H9 (cell line): ENCODE data around the gene STAMBP. TPM values are rescaled to one million over a fixed set of nuclear protein-coding genes. Genes with fewer than 3 reads are reported as not detected.

Source experiments
- DNase-seq: peaks from one replicate; pipeline ENCODE4 v3.0.0-alpha.2; 2017
- H2AFZ ChIP-seq: one replicate; pipeline ENCODE4 v1.6.1; 2013; ENCODE audit warnings: mild to moderate bottlenecking, low read length, control low read depth, moderate library complexity
- H2AK5ac ChIP-seq: 2 replicates; pipeline ENCODE4 v1.6.1; 2013; ENCODE audit warnings: low read length, control low read depth, mixed read lengths; ENCODE audit not compliant: insufficient read length
- H2BK120ac ChIP-seq: one replicate; pipeline ENCODE4 v1.6.1; 2013; ENCODE audit warnings: low read depth, mild to moderate bottlenecking, low read length, control low read depth, inconsistent platforms; ENCODE audit not compliant: poor library complexity, severe bottlenecking
- H2BK12ac ChIP-seq: 2 replicates; pipeline ENCODE4 v1.6.1; 2013; ENCODE audit warnings: low read length, control low read depth, mixed read lengths, low read depth; ENCODE audit not compliant: insufficient read length
- H2BK15ac ChIP-seq: 2 replicates; pipeline ENCODE4 v1.6.1; 2013; ENCODE audit warnings: low read depth, low read length, control low read depth
- H2BK20ac ChIP-seq: one replicate; pipeline ENCODE4 v1.6.1; 2013; ENCODE audit warnings: low read depth, mild to moderate bottlenecking, low read length, control low read depth, inconsistent platforms; ENCODE audit not compliant: poor library complexity, severe bottlenecking
- H2BK5ac ChIP-seq: 2 replicates; pipeline ENCODE4 v1.6.1; 2013; ENCODE audit warnings: low read length, control low read depth, mixed read lengths; ENCODE audit not compliant: insufficient read length
- H3K14ac ChIP-seq: 2 replicates; pipeline ENCODE4 v1.6.1; 2013; ENCODE audit warnings: low read length, control low read depth; ENCODE audit not compliant: insufficient read depth
- H3K18ac ChIP-seq: 2 replicates; pipeline ENCODE4 v1.6.1; 2013; ENCODE audit warnings: low read depth, mild to moderate bottlenecking, mixed read lengths, low read length, control low read depth; ENCODE audit not compliant: insufficient read length
- H3K23ac ChIP-seq: 2 replicates; pipeline ENCODE4 v1.6.1; 2013; ENCODE audit warnings: low read length, control low read depth, mixed read lengths, low read depth; ENCODE audit not compliant: insufficient read length
- H3K23me2 ChIP-seq: 2 replicates; pipeline ENCODE4 v1.6.1; 2013; ENCODE audit warnings: low read depth, mild to moderate bottlenecking, mixed read lengths, low read length, control low read depth; ENCODE audit not compliant: insufficient read length, poor library complexity, severe bottlenecking
- H3K27ac ChIP-seq: 2 replicates; pipeline ENCODE4 v1.5.1; 2013; ENCODE audit warnings: low read length, control low read depth, mixed read lengths, low read depth; ENCODE audit not compliant: insufficient read length
- H3K27me3 ChIP-seq: 2 replicates; pipeline ENCODE4 v1.6.1; 2013; ENCODE audit warnings: low read length, control low read depth, inconsistent platforms; ENCODE audit not compliant: insufficient read depth
- H3K4ac ChIP-seq: 2 replicates; pipeline ENCODE4 v1.6.1; 2013; ENCODE audit warnings: low read depth, mild to moderate bottlenecking, control low read depth, inconsistent platforms, low read length, moderate library complexity
- H3K4me1 ChIP-seq: 2 replicates; pipeline ENCODE4 v1.6.1; 2013; ENCODE audit warnings: low read length, control low read depth, inconsistent platforms; ENCODE audit not compliant: insufficient read depth
- H3K4me2 ChIP-seq: 2 replicates; pipeline ENCODE4 v1.6.1; 2013; ENCODE audit warnings: low read length, control low read depth, mixed read lengths; ENCODE audit not compliant: insufficient read length, insufficient read depth
- H3K56ac ChIP-seq: 2 replicates; pipeline ENCODE4 v1.6.1; 2013; ENCODE audit warnings: low read depth, mild to moderate bottlenecking, mixed read lengths, low read length, control low read depth; ENCODE audit not compliant: insufficient read length
- H3K79me1 ChIP-seq: 2 replicates; pipeline ENCODE4 v1.6.1; 2013; ENCODE audit warnings: low read depth, mild to moderate bottlenecking, moderate library complexity, low read length, control low read depth, inconsistent platforms; ENCODE audit not compliant: insufficient read depth, poor library complexity, severe bottlenecking
- H3K79me2 ChIP-seq: 2 replicates; pipeline ENCODE4 v1.6.1; 2013; ENCODE audit warnings: low read length, control low read depth, inconsistent platforms; ENCODE audit not compliant: insufficient read depth
- H3K9ac ChIP-seq: 2 replicates; pipeline ENCODE4 v1.6.1; 2013; ENCODE audit warnings: low read length, control low read depth, mixed read lengths; ENCODE audit not compliant: insufficient read length; ENCODE audit errors: extremely low read depth
- H3K9me3 ChIP-seq: one replicate; pipeline ENCODE4 v1.6.1; 2013; ENCODE audit warnings: low read depth, low read length, inconsistent platforms; ENCODE audit not compliant: control insufficient read depth
- H3T11ph ChIP-seq: one replicate; pipeline ENCODE4 v1.6.1; 2013; ENCODE audit warnings: mild to moderate bottlenecking, low read length, control low read depth, inconsistent platforms
- H4K20me1 ChIP-seq: one replicate; pipeline ENCODE4 v1.6.1; 2013; ENCODE audit not compliant: control insufficient read depth, insufficient read length, insufficient read depth
- H4K5ac ChIP-seq: 2 replicates; pipeline ENCODE4 v1.6.1; 2013; ENCODE audit warnings: low read depth, mild to moderate bottlenecking, mixed read lengths, low read length, control low read depth; ENCODE audit not compliant: insufficient read length
- H4K8ac ChIP-seq: replicated peaks from 2 replicates; pipeline ENCODE4 v1.6.1; 2013; ENCODE audit warnings: low read length, control low read depth, mixed read lengths, low read depth; ENCODE audit not compliant: insufficient read length
- H4K91ac ChIP-seq: 2 replicates; pipeline ENCODE4 v1.6.1; 2013; ENCODE audit warnings: low read depth, mild to moderate bottlenecking, moderate library complexity, mixed read lengths, low read length, control low read depth; ENCODE audit not compliant: insufficient read length
- H3K27ac Mint-ChIP-seq, 3 experiments: 2 replicates in 2 of 3; 3 replicates in 1 of 3; pipeline ENCODE4 v1.8.0; 2020 to 2021; ENCODE audit warnings: mixed read lengths in 3 of 3, mild to moderate bottlenecking in 1 of 3, moderate library complexity in 1 of 3
- H3K27me3 Mint-ChIP-seq: 2 replicates; pipeline ENCODE4 v1.8.0; 2021; ENCODE audit warnings: low read depth, mild to moderate bottlenecking, moderate library complexity, mixed read lengths
- H3K36me3 Mint-ChIP-seq, 3 experiments: 2 replicates in 2 of 3; 3 replicates in 1 of 3; pipeline ENCODE4 v1.8.0; 2020 to 2021; ENCODE audit warnings: low read depth in 3 of 3, mixed read lengths in 3 of 3; ENCODE audit not compliant: insufficient read depth in 1 of 3
- H3K4me1 Mint-ChIP-seq, 2 experiments: 2 replicates each; pipeline ENCODE4 v1.8.0; 2020; ENCODE audit warnings: mixed read lengths in 2 of 2
- H3K4me3 Mint-ChIP-seq, 2 experiments: 2 replicates in 1 of 2; 3 replicates in 1 of 2; pipeline ENCODE4 v1.8.0; 2020 to 2021; ENCODE audit warnings: mild to moderate bottlenecking in 2 of 2, mixed read lengths in 2 of 2, moderate library complexity in 1 of 2
- H3K9me3 Mint-ChIP-seq, 2 experiments: 2 replicates in 1 of 2; 3 replicates in 1 of 2; pipeline ENCODE4 v1.8.0; 2020; ENCODE audit warnings: mild to moderate bottlenecking in 2 of 2, mixed read lengths in 2 of 2, moderate library complexity in 1 of 2
- CTCF ChIP-seq: fragments of 200-600 bp; sonication (generic); conservative IDR thresholded peaks from 3 replicates; pipeline ENCODE4 v1.8.0; 2021; ENCODE audit warnings: antibody characterized with exemption, mild to moderate bottlenecking
- WGBS: extraction: QIAGEN DNeasy Blood & Tissue Kit; methylation state at CpG from one replicate; pipeline ENCODE4 v1.1.7; 2013; ENCODE audit warnings: missing lambda C conversion rate, low lambda C conversion rate, mixed read lengths; ENCODE audit not compliant: insufficient read length; ENCODE audit errors: extremely low coverage; 5-methylcytosine and 5-hydroxymethylcytosine counted together
- total RNA-seq: library from RNA; stranded (reverse); gene quantifications from 2 replicates; pipeline ENCODE4 v1.2.1, GENCODE V29; 2021

STAMBP gene
- total RNA-seq, 1 experiment from 2014 or later = 45.5 TPM

- H3K9ac ChIP-seq = no peak overlapping the region
- H2AFZ ChIP-seq = no peak overlapping the region
- H4K5ac ChIP-seq = no peak overlapping the region
- H3K4me3 Mint-ChIP-seq = no peak overlapping the region
- H3K23ac ChIP-seq = no peak overlapping the region
- no peak overlapping the region for H2BK15ac ChIP-seq
- no peak overlapping the region for H3K27ac ChIP-seq
- H3K36me3 Mint-ChIP-seq = no peaks in the 10 kb centered on the region
- H4K8ac ChIP-seq = no peak overlapping the region
- no peak overlapping the region for H2BK12ac ChIP-seq
- peaks cover 8 to 10% of the 10 kb centered on the region in 2 experiments; a peak in 3 of 4 replicates for H3K4me1 Mint-ChIP-seq
- H3K23me2 ChIP-seq = no peaks in the 10 kb centered on the region
- DNase-seq = no peak
- H3K79me1 ChIP-seq = no peaks in the 10 kb centered on the region
- H3K27me3 Mint-ChIP-seq = peaks cover 2% of the 10 kb centered on the region; the same call in 1 of the 2 replicates
- no peak overlapping the region for H3K4ac ChIP-seq
- no peaks in the 10 kb centered on the region for H4K20me1 ChIP-seq
- no peak overlapping the region for H3K18ac ChIP-seq
- no peak overlapping the region for H2AK5ac ChIP-seq
- no peak overlapping the region for H3K4me2 ChIP-seq
- WGBS = no CpG with 5 or more reads among the region's 6 CpGs
- H3T11ph ChIP-seq = no peak overlapping the region
- no peaks in the 10 kb centered on the region for H3K9me3 ChIP-seq
- no peaks in the 10 kb centered on the region for H3K79me2 ChIP-seq
- no peak overlapping the region for H3K56ac ChIP-seq
- H2BK20ac ChIP-seq = no peak overlapping the region
- no peak overlapping the region for H3K14ac ChIP-seq
- TF ChIP-seq CTCF = no peak
- H3K9me3 Mint-ChIP-seq = no peaks in the 10 kb centered on the region
- no peak overlapping the region for H2BK120ac ChIP-seq
- H2BK5ac ChIP-seq = no peak overlapping the region
- H3K27ac Mint-ChIP-seq = no peak overlapping the region; a peak in 3 of 7 replicates
- H3K27me3 ChIP-seq = no peaks in the 10 kb centered on the region
- no peak overlapping the region for H4K91ac ChIP-seq
- H3K4me1 ChIP-seq = no peaks in the 10 kb centered on the region
Measured at GRCh38 chr2:73894877-73895276, 66.1 kb downstream of the STAMBP start.
